ENCODE measurements around the gene SMTN.

DNA sequence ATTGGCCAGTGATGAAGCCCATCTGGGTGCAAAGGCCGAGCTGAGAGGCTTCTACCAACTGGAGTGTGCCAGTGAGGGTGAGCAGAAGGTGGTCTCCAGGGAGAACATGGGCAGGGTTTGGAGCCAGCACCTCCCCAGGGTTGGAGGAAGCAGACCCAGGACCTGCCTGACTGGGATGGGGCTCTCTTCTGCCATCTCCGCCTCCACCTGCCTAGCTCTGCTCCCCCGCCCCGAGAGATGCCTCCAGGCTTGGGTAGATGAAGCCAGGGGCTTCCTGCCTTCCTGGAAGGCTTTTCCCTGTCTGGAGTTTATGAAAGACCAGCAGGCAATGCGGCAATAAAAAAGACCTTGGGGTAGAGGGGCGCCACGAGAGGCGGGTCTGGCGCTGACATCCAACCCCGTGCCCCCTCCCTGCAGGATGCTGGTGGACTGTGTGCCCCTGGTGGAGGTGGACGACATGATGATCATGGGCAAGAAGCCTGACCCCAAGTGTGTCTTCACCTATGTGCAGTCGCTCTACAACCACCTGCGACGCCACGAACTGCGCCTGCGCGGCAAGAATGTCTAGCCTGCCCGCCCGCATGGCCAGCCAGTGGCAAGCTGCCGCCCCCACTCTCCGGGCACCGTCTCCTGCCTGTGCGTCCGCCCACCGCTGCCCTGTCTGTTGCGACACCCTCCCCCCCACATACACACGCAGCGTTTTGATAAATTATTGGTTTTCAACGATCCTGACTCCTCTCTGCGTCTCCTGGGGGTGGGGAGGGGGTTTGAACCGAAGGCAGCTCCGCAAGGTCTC, 23.0 kb downstream of the SMTN start:
- TF ChIP-seq, protein P1, sequence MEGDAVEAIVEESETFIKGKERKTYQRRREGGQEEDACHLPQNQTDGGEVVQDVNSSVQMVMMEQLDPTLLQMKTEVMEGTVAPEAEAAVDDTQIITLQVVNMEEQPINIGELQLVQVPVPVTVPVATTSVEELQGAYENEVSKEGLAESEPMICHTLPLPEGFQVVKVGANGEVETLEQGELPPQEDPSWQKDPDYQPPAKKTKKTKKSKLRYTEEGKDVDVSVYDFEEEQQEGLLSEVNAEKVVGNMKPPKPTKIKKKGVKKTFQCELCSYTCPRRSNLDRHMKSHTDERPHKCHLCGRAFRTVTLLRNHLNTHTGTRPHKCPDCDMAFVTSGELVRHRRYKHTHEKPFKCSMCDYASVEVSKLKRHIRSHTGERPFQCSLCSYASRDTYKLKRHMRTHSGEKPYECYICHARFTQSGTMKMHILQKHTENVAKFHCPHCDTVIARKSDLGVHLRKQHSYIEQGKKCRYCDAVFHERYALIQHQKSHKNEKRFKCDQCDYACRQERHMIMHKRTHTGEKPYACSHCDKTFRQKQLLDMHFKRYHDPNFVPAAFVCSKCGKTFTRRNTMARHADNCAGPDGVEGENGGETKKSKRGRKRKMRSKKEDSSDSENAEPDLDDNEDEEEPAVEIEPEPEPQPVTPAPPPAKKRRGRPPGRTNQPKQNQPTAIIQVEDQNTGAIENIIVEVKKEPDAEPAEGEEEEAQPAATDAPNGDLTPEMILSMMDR (IDR thresholded peaks at IDR 0.05; ENCODE audit: low read length) = no peak
- no peak for TF ChIP-seq EZH2 (optimal IDR thresholded peaks at IDR 0.05; ENCODE audit: low read depth, low read length)
- no peak for TF ChIP-seq EZH2phosphoT487 (IDR thresholded peaks at IDR 0.05; ENCODE audit: low read length)

All from MM.1S (cell line).